ENCODE results near the gene CENPVL1. TPM values are rescaled to one million over a fixed set of nuclear protein-coding genes. Genes with fewer than 3 reads are reported as not detected.

Gene CENPVL1
- polyA plus RNA-seq, 1 donor (not counting 4 experiments of a cell fraction or from before 2014, with no cell fraction given) = not detected

DNA sequence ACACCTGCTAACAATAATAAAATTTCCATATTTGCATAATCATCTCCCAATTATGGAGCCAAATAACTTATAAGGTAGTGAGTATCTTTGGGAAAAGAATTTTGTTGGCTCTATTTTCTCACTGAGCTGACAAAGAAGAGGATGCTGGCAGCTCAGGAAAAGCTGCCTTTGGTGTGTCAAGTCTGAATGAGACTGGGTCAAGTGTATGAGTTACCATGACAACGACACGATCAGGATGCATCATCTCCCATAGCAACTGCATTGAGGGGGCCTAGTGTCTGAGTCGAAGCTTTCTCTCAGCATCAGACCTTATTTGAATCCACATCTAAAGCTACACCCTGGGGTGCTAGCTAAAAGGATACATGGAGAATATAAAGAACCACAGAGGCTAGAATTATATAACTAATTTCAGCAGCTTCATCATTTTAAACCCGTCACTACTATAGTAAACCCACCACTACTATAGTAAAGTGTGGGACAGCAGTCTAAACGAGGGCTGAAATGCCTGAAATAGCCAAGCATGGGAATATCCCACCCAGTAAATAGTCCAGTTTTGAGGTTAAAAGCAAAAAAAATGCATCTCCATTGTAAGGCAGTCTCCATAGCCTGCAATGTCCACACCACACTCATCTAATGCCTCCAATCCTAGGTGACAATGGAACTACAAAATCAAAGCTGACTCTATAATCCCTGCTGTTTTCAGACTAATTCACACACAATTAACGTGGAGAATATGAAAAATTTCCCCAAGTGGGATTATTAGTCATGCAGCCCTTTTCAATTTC is 48.9 kb downstream of the CENPVL1 start:
- no peaks in the 10 kb centered on the region for H3K27me3 ChIP-seq (ENCODE audit: control insufficient read depth, extremely low read depth, insufficient read depth, low read length)
- no peak for TF ChIP-seq CTCF (optimal IDR thresholded peaks at IDR 0.05 in 1 of 3, IDR thresholded peaks at IDR 0.05 in 1 of 3, conservative IDR thresholded peaks at IDR 0.05 in 1 of 3; ENCODE audit: extremely low read depth in 1 of 3, insufficient read depth in 2 of 3, low read length in 3 of 3)
- no peak for TF ChIP-seq EZH2 (IDR thresholded peaks at IDR 0.05; ENCODE audit: low read length)
- H3K4me3 ChIP-seq (ENCODE audit: control insufficient read depth in 2 of 3, extremely low read depth in 1 of 3, insufficient read depth in 2 of 3, low read depth in 1 of 3, low read length in 3 of 3) = no peak overlapping the region
- H3K36me3 ChIP-seq (ENCODE audit: control insufficient read depth in 2 of 2, extremely low read depth in 1 of 2, insufficient read depth in 2 of 2, low read length in 2 of 2) = no peaks in the 10 kb centered on the region
- no peaks in the 10 kb centered on the region for H4K20me1 ChIP-seq (ENCODE audit: control insufficient read depth, extremely low read depth, insufficient read depth, low read length)
- no peak for FAIRE-seq
- no peak overlapping the region for H3K9ac ChIP-seq (ENCODE audit: control insufficient read depth, extremely low read depth, insufficient read depth, low read length)
- no peaks in the 10 kb centered on the region for H3K4me1 ChIP-seq (ENCODE audit: control insufficient read depth, extremely low read depth, insufficient read depth, low read length)
- no peak overlapping the region for H3K27ac ChIP-seq (ENCODE audit: control insufficient read depth, insufficient read depth, low read length)
- no peak overlapping the region for H2AFZ ChIP-seq (ENCODE audit: control insufficient read depth, low read length)
- H3K9me3 ChIP-seq (ENCODE audit: control insufficient read depth, low read depth, low read length) = no peaks in the 10 kb centered on the region
- no peak overlapping the region for H3K4me2 ChIP-seq (ENCODE audit: control insufficient read depth, extremely low read depth, insufficient read depth, low read depth, low read length)
- H3K9me1 ChIP-seq (ENCODE audit: control insufficient read depth, extremely low read depth, insufficient read depth, low read length) = no peaks in the 10 kb centered on the region
- dilution Hi-C loops (cut with MboI; ENCODE audit: extremely low pct_ligation_motif_present, low sequenced_read_pairs) = no loop called here
- H3K79me2 ChIP-seq (ENCODE audit: control insufficient read depth, insufficient read depth, low read length) = no peaks in the 10 kb centered on the region
- no peak for DNase-seq (ENCODE audit: low read depth, low spot score)

GRCh38 chrX:51760657-51761056 is 50.3 kb downstream of the CENPVL1 start:
- no peaks in the 10 kb centered on the region for H3K27me3 ChIP-seq (ENCODE audit: control insufficient read depth, extremely low read depth, insufficient read depth, low read length)
- no peak overlapping the region for H3K4me2 ChIP-seq (ENCODE audit: control insufficient read depth, extremely low read depth, insufficient read depth, low read depth, low read length)
- no peak for TF ChIP-seq CTCF (optimal IDR thresholded peaks at IDR 0.05 in 1 of 3, IDR thresholded peaks at IDR 0.05 in 1 of 3, conservative IDR thresholded peaks at IDR 0.05 in 1 of 3; ENCODE audit: extremely low read depth in 1 of 3, insufficient read depth in 2 of 3, low read length in 3 of 3)
- no peak for TF ChIP-seq EZH2 (IDR thresholded peaks at IDR 0.05; ENCODE audit: low read length)
- H3K79me2 ChIP-seq (ENCODE audit: control insufficient read depth, insufficient read depth, low read length) = no peaks in the 10 kb centered on the region
- H3K4me3 ChIP-seq (ENCODE audit: control insufficient read depth in 2 of 3, extremely low read depth in 1 of 3, insufficient read depth in 2 of 3, low read depth in 1 of 3, low read length in 3 of 3) = no peak overlapping the region
- dilution Hi-C loops (cut with MboI; ENCODE audit: extremely low pct_ligation_motif_present, low sequenced_read_pairs) = no loop called here
- H4K20me1 ChIP-seq (ENCODE audit: control insufficient read depth, extremely low read depth, insufficient read depth, low read length) = no peaks in the 10 kb centered on the region
- no peak overlapping the region for H2AFZ ChIP-seq (ENCODE audit: control insufficient read depth, low read length)
- H3K9ac ChIP-seq (ENCODE audit: control insufficient read depth, extremely low read depth, insufficient read depth, low read length) = no peak overlapping the region
- no peaks in the 10 kb centered on the region for H3K9me1 ChIP-seq (ENCODE audit: control insufficient read depth, extremely low read depth, insufficient read depth, low read length)
- no peak for DNase-seq (ENCODE audit: low read depth, low spot score)
- H3K27ac ChIP-seq (ENCODE audit: control insufficient read depth, insufficient read depth, low read length) = no peak overlapping the region
- no peak for FAIRE-seq
- no peaks in the 10 kb centered on the region for H3K9me3 ChIP-seq (ENCODE audit: control insufficient read depth, low read depth, low read length)
- no peaks in the 10 kb centered on the region for H3K4me1 ChIP-seq (ENCODE audit: control insufficient read depth, extremely low read depth, insufficient read depth, low read length)
- no peaks in the 10 kb centered on the region for H3K36me3 ChIP-seq (ENCODE audit: control insufficient read depth in 2 of 2, extremely low read depth in 1 of 2, insufficient read depth in 2 of 2, low read length in 2 of 2)

Other genes with a start within 250 kb of the CENPVL1 start
- gene NUDT11, start 213.9 kb upstream of the CENPVL1 start, polyA plus RNA-seq = 13.6 to 18.4 TPM (median 14.0 TPM) in 3 replicates
- not detected in 3 replicates for gene CENPVL3, start 91.6 kb upstream of the CENPVL1 start, polyA plus RNA-seq
- gene CENPVL2, start 27.7 kb upstream of the CENPVL1 start, polyA plus RNA-seq = not detected in 3 replicates
- gene GSPT2, start 32.9 kb downstream of the CENPVL1 start, polyA plus RNA-seq = 2.6 to 3.8 TPM (median 2.8 TPM) in 3 replicates
- 49.4 to 136 TPM (median 74.8 TPM) in 3 replicates for gene MAGED1, start 183.1 kb downstream of the CENPVL1 start, polyA plus RNA-seq

All from keratinocyte (primary cell).